Neural crest cell (in vitro differentiated cells): ENCODE data around the gene KCNIP4. TPM values are rescaled to one million over a fixed set of nuclear protein-coding genes. Genes with fewer than 3 reads are reported as not detected.

Experiments used
- DNase-seq: peaks from one replicate; pipeline ENCODE4 v3.0.0; 2021; ENCODE audit warnings: low read depth, mixed read lengths, low spot score
- H3K27ac Mint-ChIP-seq: one replicate; pipeline ENCODE4 v1.8.0; 2021; ENCODE audit warnings: mild to moderate bottlenecking, mixed read lengths; ENCODE audit not compliant: unreplicated experiment
- H3K27me3 Mint-ChIP-seq: 2 replicates; pipeline ENCODE4 v1.8.0; 2021; ENCODE audit warnings: low read depth, mild to moderate bottlenecking, mixed read lengths
- H3K36me3 Mint-ChIP-seq: 2 replicates; pipeline ENCODE4 v1.8.0; 2021; ENCODE audit warnings: low read depth, mild to moderate bottlenecking, mixed read lengths
- H3K4me1 Mint-ChIP-seq: 2 replicates; pipeline ENCODE4 v1.8.0; 2021; ENCODE audit warnings: mixed read lengths
- H3K4me3 Mint-ChIP-seq: one replicate; pipeline ENCODE4 v1.8.0; 2021; ENCODE audit warnings: mild to moderate bottlenecking, mixed read lengths
- H3K9me3 Mint-ChIP-seq: 2 replicates; pipeline ENCODE4 v1.8.0; 2021; ENCODE audit warnings: mixed read lengths
- total RNA-seq: library from RNA; stranded (reverse); gene quantifications from 2 replicates; pipeline ENCODE4 v1.2.1, GENCODE V29; 2021
- TF ChIP-seq, protein P1 (sequence below): fragments of 200-600 bp; sonication (generic); conservative IDR thresholded peaks from 2 replicates; pipeline ENCODE4 v1.5.0; 2021; ENCODE audit warnings: antibody characterized with exemption, mild to moderate bottlenecking

KCNIP4 gene
- total RNA-seq, 1 donor from 2014 or later: 0.33 TPM

DNA sequence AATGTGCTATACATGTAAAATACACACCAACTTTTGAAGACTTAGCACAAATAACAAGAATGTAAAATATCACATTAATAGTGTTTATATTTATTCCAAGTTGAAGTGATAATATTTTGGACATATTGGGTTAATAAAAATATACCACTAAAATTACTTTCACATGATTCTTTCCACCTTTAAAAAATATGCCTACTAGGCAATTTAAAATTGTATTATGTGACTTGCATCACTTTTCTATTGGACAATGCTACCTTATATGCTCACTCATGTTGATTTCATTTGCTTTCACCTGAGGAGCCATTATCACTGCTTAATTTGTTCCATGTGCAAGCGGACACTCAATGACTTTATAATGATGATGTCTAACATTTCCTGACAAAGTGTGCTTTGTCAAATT, 1251.8 kb downstream of the KCNIP4 start:
- H3K9me3 Mint-ChIP-seq: no peaks in the 10 kb centered on the region
- H3K4me1 Mint-ChIP-seq: peaks cover 32% of the 10 kb centered on the region
- TF ChIP-seq, protein P1, sequence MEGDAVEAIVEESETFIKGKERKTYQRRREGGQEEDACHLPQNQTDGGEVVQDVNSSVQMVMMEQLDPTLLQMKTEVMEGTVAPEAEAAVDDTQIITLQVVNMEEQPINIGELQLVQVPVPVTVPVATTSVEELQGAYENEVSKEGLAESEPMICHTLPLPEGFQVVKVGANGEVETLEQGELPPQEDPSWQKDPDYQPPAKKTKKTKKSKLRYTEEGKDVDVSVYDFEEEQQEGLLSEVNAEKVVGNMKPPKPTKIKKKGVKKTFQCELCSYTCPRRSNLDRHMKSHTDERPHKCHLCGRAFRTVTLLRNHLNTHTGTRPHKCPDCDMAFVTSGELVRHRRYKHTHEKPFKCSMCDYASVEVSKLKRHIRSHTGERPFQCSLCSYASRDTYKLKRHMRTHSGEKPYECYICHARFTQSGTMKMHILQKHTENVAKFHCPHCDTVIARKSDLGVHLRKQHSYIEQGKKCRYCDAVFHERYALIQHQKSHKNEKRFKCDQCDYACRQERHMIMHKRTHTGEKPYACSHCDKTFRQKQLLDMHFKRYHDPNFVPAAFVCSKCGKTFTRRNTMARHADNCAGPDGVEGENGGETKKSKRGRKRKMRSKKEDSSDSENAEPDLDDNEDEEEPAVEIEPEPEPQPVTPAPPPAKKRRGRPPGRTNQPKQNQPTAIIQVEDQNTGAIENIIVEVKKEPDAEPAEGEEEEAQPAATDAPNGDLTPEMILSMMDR: no peak
- no peaks in the 10 kb centered on the region for H3K27me3 Mint-ChIP-seq
- DNase-seq: no peak
- no peaks in the 10 kb centered on the region for H3K36me3 Mint-ChIP-seq
- H3K4me3 Mint-ChIP-seq: no peak overlapping the region
- no peak overlapping the region for H3K27ac Mint-ChIP-seq

DNA sequence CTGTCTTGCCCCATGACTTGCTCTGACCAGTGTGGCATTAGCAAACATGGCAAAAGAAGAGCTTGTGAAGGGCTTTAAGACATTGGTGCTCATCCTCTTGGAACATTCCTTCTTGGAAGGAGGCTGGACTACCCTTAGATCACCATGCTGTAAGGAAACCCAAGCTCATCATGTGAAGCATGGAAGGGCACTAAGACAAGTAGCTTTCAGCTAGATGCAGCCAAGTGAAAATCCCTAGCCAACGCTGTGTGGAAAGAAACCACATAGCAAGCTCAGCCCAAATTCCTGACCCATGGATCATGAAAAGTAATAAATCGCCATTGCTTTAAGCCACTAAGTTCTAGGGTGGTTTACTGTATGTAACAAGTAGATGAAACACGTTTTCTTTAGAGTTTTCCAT, 1260.7 kb downstream of the KCNIP4 start:
- Mint-ChIP-seq H3K4me3 (no peak overlapping the region), H3K27me3 (peaks cover 7% of the 10 kb centered on the region), H3K9me3 (no peaks in the 10 kb centered on the region), H3K36me3 (no peaks in the 10 kb centered on the region), H3K27ac (no peak overlapping the region), H3K4me1 (no peaks in the 10 kb centered on the region)
- TF ChIP-seq, protein P1: no peak
- no peak for DNase-seq

DNA sequence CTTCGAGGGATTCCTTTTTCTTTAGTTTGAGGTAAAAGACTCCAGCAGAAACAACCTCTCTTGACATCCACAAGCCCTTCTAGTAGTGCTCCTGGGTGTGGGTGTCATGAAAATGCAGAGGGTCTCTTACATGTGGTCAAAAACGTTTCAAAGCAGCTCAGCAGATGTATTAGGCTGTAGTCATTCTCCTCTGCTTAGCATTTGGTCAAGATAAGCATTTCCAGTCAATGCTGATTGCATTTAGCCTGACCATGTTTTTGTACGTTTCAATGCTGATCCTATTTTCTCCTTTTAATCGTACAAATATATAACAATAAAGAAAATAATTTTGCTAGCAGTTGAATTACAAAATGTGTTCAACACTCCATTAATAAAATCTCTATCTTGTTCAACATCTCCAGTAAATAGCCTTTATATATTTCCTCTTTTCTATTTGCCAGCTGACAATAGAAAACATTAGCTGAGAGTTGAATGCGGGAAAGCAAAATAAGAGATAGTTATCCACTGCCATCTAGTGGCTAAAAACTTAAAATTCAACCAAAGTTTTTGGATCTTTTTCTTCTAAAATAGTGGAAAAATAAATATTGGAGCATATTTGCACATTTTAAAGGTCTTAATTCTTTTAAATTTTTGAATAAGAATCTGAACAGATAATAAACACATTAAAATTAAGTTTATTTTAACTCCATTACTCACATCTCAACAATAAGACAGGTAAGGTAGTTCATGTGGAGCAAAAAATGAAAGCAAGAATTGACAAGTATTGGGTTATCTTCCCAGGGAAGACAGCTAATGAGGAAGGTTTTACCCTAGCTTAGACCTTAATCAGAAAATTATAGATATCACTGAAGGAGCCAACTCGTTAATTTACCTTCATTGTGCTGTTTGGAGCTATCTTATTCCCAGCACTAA, 1263.5 kb downstream of the KCNIP4 start:
- TF ChIP-seq, protein P1: peak; percentile 84
- H3K4me3 Mint-ChIP-seq: no peak overlapping the region
- no peak overlapping the region for H3K27ac Mint-ChIP-seq
- no peak for DNase-seq
- no peaks in the 10 kb centered on the region for H3K4me1 Mint-ChIP-seq
- H3K27me3 Mint-ChIP-seq: peaks cover 7% of the 10 kb centered on the region
- no peaks in the 10 kb centered on the region for H3K36me3 Mint-ChIP-seq
- no peaks in the 10 kb centered on the region for H3K9me3 Mint-ChIP-seq

DNA sequence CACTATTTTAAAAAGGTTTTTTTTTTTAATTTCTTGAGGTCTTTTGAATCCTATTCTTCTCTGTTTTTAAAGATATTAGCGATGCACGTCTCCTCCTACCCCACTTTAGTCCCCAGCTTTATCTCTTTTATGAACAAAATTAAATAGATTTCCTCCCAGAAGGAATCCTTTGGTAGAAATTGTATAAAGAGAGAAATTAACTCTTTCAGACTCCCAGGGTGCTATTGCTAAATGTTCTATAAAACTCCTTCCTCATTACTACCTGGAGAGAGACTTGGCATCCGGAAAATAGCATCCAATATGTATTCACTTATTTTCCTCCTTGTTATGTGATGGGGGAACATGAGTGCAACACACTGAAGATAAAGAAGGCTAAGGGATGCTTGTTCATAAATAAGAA, 1264.8 kb downstream of the KCNIP4 start:
- no peaks in the 10 kb centered on the region for H3K36me3 Mint-ChIP-seq
- DNase-seq: no peak
- TF ChIP-seq, protein P1: no peak
- H3K27me3 Mint-ChIP-seq: peaks cover 7% of the 10 kb centered on the region
- H3K4me3 Mint-ChIP-seq: no peak overlapping the region
- no peaks in the 10 kb centered on the region for H3K9me3 Mint-ChIP-seq
- H3K4me1 Mint-ChIP-seq: no peaks in the 10 kb centered on the region
- H3K27ac Mint-ChIP-seq: no peak overlapping the region

DNA sequence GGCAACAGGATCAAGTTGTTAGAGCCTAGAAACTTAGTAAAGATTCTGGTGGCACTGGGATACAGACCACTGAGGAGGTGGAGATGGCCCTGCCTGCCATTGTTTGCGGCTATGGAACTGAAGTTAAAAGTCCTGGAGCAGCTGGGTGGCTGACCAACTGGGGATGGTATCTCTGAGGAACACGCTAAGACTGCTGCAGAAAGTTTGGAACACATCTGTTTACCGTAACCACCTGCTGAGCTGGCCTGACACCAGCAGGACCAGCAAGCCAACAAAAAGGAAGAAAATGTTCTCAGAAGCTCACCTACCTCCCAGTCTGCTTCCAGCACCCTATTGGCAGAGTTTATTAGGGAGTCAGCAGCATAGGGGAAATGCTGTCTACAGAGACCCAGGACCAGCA, 1265.7 kb downstream of the KCNIP4 start:
- DNase-seq: no peak
- Mint-ChIP-seq H3K27me3 (peaks cover 7% of the 10 kb centered on the region), H3K36me3 (no peaks in the 10 kb centered on the region), H3K9me3 (no peaks in the 10 kb centered on the region), H3K4me3 (no peak overlapping the region), H3K4me1 (no peaks in the 10 kb centered on the region), H3K27ac (no peak overlapping the region)
- TF ChIP-seq, protein P1: no peak
